IPS DF 4.7 (cell line): ENCODE measurements around the gene ASB4.
"Not testable (repeated sequence)": the region's sequence is repeated elsewhere in the genome, so short reads cannot be mapped to it uniquely, and the experiment has no call there.

ENCODE experiments used
- DNase-seq: peaks from one replicate; pipeline ENCODE4 v3.0.0-alpha.2; 2013; ENCODE audit warnings: low spot score; ENCODE audit errors: extremely low read depth

Gene ASB4, protein sequence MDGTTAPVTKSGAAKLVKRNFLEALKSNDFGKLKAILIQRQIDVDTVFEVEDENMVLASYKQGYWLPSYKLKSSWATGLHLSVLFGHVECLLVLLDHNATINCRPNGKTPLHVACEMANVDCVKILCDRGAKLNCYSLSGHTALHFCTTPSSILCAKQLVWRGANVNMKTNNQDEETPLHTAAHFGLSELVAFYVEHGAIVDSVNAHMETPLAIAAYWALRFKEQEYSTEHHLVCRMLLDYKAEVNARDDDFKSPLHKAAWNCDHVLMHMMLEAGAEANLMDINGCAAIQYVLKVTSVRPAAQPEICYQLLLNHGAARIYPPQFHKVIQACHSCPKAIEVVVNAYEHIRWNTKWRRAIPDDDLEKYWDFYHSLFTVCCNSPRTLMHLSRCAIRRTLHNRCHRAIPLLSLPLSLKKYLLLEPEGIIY

DNA sequence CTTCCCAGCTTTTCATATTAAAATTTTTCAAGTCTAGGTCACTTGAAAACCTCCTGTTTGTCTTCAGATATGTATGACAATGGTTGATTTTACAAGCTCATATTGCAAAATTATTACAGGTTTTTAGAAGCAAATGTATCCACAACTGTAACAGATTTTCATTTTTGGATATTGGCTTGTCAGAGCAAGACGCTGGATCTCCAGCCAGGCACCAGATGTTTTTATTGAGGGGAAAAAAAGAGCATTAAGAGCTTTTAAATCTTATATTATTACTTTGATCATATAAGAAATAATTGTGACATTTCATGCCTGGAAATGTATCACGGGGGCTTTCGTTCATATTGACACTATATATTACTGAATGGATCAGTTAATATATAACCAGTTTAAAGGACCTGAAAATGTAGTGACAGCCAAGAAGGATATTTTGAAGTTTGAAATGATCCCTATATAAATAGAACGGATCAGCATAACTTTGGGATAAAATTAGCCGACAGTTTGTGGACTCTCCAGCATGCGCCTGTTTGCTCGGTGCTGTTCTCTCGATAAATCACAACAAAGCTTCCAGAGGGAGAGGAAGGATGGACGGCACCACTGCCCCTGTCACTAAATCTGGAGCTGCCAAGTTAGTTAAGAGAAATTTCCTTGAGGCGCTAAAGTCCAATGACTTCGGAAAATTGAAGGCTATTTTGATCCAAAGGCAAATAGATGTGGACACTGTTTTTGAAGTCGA is at the start of gene ASB4:
ASB4 (plus strand) TSS at position 553 of the 733 bp plus-strand sequence; CDS start at position 582, 29 bp downstream.
- DNase-seq, result no peak

DNA sequence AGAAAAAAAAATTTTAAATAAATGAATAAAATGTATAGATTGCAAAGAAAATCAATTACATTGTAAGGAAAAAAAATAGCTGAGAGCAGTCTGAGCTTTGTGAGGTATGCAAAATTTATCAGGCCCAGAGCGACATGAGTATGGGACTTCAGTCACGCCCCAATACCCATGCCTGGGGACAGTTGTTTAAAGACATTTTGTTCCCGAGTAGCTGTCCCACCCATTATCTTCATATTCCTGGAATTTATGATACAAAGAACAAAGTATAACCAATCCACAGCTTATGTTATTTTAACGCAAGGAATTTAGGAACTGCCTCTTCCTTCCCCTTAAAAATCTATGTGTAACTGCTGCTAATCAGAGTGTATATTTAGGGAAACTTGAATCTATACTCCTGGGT is 49.3 kb upstream of the ASB4 start:
- no peak for DNase-seq

DNA sequence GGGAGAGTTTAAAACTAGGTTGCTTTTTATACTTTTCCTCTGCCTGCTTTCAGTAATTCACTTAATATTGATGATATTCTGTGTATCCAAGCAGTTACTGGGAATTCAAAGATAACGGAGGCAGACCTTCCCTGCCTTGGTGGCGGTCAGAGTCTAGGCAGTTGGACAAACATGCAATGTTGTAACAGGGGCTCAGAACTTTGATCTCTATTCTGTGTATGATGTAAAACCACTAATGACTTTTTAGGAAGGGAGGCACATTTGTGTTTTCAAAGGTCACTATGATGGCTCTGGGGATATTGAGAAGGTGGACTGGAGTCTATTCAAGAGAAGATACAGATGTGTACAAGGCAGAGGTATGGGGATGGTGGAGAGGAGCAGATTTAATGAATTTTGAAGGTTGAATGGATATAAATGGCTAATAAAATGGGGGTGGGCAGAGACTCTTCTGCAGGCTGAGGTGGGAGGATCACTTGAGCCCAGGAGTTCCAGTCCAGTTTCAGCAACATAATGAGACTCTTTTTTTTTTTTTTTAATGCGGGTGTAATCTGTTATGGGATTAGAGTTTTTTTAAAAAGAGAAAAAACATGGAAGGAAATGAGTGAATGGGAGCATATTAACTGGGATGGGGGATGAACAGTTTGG is 45.2 kb upstream of the ASB4 start:
- no peak for DNase-seq

DNA sequence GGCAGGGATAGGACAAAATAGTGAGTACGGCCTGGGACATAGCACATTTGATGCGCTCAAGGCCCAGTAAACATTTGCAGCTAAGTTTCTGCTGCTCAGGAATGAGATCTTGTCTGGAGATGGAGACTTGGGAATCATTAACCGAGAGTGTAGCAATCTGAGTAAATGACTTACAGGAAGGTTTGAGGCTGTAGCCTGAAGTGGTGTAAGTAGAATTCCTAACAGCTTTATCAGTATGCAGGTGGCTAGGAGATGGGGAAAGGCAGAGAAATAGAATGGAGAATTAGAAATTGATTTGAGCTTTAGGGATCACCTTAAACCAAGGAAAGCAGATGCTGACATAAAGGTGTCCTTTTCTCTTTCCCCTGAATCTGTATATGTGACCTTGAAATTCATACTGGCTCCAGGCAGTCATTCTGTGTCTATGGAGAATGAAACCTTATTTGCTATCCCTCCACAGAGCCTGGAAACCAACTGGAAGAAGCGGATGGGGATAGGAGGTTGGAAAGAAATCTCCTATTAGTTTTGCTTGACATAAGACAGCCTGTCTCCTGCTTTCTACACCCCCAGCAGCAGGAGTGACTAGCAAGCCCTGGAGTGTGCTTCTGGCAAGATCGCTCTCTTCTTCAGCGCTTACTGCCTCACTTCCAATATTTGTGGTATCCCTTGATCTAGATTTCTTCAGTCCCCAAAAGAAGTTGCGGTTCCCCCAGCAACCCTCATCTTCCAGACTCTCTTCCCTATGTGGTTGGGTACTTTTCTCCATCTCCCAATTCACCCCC is 44.5 kb upstream of the ASB4 start:
- no peak for DNase-seq

DNA sequence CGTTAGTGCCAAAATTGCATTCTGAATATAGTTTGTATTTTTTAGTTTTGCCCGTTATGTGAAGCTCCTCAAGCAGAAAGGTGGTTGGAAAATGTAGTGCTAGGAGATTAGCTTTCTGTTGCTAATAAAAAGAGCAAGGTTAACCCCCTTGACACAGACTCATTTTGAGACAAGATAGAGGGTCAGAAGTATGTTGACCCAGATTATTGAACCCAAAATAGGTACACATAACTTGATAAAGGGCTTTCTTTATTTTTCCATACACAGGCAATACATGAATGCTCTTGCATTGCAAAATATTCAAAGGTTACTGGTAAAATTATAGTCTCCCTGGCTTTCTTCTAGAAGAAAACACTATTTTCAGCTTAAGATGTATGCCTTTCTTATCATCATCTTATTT is 40.9 kb upstream of the ASB4 start:
- DNase-seq, result no peak

DNA sequence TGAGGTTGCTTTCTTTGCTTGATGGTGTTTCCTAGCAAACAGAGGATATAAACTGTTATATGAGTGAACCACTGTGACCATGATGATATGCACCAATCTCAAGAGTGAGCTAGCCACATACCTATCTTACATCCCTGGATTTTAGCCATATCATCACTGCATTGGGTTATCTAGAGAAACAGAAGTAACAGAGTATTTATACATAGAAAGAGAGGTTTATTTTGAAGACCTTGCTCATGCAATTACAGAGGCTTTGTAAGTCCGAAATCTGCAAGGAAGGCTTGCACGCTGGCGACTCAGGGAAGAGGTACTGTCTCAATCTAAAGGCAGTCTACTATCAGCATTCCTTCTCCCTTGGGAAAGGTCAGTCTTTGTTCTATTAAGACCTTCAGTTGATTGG is 39.1 kb upstream of the ASB4 start:
- DNase-seq, result no peak

DNA sequence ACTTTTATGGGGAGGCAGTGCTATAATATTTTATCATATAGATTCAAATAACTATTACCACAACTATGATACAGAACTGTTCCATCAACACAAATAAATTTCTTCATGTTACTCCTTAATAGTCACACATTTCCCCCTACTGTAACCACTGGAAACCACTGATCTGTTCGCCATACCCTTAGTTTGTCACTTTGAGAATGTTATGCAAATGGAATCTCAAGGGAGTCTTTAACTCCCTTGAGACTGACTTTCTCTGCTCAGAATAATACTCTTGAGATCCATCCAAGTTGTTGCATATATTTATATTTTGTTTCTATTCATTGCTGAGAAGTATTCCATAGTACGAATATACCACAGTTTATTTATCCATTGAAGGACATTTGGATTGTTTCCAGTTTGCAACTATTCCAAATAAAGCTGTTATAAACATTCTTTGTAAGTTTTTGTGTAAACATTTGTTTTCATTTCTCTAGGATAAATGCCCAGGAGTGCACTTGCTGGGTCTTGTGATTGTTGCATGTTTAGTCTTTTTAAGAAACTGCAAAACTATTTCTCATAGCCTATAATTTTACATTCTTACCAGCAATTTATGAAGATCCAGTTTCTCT is 31.2 kb upstream of the ASB4 start:
- no peak for DNase-seq

DNA sequence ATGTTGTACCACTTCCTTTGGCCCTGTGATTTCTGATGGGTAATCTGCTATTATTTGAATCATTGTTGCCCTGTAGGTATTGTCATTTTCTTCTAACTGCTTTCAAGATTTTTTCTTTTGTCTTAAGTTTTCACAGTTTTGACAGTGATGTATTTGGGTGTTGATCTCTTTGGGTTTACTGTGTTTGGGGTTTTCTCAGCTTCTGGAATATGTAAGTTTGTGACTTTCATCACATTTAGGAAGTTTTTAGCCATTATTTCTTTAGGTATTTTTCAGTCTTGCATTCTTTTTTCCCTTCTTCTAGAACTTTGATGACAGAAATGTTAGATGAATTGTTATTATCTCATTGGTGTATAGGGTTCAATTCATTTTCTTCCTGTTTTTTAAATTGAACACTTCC is 27.8 kb upstream of the ASB4 start:
- DNase-seq, result no peak

DNA sequence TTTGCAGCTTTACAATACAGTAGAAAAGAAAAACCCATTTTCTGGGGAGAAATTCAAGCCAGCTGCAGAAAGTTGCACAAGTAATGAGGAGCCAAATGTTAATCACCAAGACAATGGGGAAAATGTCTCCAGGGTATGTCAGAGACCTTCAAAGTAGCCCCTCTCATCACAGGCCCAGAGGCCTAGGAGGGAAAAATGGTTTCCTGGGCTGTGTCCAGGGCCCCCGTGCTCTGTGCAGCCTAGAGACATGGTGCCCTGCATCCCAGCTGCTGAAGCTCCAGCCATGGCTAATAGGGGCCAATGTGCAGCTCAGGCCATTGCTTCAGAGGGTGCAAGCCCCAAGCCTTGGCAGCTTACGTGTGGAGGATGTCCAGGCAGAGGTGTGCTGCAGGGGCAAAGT is 25.1 kb upstream of the ASB4 start:
- DNase-seq, result not testable (repeated sequence)

DNA sequence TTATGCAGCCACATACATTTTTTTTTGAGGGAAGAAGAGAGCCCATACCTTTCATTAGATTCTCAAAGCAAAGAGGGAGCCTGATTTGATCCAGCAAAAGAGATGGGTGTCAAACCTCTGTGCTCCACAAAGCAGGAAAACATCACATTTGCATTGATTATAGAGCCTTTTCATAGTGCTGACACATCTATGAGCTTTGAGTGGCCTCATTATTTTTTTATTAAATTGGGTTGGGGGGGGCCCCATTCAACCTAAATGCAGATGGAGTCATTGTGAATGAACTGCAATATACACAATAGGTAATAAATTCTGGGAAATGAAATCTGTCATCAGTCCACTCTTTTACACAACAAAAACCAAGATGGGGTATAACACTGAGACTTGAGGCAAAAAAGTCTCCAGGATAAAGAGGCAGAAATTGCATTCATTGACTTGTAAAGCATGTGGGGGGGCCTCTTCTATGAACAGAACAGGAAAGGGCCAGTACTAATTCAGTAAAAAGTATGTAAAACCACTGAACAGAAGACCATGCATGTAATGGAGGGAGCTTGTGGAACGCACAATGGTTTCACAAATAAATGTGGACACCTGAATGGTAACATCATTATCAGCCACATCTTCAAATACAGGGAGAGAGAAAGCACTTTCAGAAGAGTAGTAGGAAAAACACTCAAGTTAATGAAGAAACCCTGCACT is 17.7 kb upstream of the ASB4 start:
- no peak for DNase-seq

DNA sequence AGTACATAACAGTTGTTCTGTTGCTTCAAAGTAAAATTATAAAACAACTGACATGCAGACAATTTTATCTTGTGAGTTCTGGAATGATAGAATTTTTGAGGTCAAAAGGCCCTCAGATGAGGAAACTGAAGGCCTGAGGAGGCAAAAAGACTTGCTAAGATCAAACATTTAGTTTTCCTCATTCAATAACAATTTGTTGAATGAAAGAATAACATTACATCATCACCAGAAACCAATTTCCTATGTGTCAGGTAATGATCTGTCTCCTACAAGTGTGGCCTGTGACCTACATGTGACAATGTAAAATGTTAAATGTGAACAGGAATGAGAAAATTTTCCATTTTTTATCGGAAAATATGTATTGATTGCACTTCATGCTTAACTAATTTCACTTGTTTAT is 16.6 kb upstream of the ASB4 start:
- no peak for DNase-seq

DNA sequence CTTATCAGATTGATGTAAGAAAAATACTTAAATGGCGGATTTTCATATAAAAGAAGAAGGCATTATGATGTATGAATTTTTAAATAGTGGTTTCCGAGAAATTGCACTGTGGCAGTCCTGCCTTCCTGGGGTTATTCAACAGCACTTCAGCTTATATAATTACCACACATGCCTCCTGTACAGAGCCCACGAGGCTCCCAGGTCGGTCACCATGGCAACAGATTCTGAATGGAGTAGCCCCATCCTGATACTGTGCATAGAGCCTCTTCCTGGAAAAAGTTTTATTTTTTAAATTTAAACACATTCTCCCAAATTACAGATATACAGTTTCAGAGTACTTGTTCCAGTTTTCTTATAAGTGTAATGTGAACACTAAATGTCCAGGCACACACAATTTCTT is 15.9 kb upstream of the ASB4 start:
- DNase-seq, result no peak

DNA sequence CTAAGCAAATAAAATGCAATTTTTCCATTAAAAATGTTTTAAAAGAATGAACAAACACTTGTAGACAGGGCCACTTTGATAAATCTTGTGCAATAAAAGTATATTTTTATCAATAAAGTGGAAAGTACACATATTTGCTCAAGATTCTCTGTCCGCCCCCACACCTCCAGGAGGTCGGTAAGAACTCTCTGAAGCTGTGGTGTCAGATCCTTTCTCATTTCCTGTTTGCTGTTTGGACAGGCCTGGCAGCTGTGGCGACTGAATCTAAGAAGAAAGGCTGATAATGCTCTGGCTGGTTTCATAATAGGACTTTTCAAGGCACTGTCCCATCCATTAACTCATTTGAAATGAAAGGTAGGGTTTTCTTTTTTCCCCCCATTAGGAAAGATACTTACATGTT is 15.3 kb upstream of the ASB4 start:
- no peak for DNase-seq

DNA sequence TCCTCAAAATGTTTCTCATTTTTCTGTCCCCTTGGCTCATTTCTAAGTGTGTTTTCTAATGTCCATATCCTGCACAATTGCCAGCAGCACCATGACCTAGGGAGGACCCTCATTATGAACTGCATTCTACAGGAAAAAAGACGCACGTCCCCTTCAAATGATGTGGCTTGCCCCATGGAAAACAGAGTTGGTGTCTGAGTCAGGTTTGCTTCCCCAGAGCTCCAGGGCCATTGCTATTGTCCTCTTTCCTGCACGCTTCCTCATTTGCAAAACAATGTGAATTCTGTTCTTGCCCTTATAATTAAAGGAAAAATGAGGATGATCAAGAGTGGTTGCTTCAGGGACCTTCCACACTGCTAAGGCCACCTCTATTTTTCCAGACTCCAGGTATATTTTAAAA is 14.7 kb upstream of the ASB4 start:
- DNase-seq, result no peak

DNA sequence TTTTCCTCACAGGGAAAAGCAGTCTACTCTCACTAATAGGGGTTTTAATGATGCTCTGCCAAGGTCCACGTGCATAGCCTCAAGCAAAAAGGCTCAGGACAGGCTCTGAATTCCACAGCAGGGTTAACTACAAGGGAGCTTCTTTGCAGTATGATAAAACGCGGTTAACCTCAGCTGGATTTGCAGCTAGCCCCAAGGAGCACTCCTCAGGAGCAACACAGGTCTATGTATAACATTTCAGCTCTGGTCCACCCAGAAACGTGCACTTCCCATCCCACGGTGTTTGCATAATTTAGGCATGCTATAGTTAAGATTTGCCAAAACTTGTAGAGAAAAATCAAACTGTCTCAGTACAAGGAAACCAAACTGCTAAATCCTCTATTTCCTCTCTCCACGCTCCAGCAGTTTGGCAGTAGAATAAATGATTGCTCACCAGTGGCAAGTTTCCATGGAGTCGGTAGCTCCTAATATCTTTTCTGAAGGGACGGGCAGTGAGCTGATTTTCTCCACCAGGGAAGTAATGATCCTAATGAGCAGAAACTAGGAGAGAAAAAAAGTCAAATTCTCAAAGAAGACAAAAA is 13.1 kb upstream of the ASB4 start:
- no peak for DNase-seq

DNA sequence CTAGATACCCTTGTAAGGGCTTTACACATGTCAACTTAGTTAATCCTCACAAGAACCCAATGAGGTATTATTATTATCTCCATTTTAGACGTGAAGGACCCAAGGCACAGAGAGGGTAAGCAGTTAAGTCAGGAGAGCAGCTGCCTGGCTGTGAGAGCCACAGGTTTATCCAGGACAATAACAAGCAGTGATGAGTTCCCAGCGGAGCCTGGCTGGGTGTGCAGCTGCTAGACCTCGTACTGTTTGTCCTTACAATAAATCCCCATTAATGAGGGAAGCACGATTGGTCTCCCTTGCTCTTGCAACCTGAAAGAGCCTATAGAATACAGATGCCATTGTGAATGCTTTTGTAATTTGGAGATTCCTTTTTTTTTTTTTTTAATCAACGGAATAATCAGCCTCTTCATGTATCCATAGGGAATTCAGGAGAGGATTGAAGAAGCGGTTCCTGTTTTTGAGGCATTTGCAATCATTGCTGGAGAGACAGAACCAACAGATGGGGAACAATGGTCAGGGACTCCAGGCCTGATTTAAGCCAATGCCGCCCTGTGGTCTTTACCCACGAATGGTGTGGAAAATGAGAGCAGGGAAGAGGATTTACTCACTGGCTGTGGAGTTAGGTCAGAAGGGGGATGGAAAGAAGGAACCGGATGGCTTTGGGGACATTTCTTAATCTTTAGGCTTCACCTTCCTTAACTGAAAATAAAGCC is 12.3 kb upstream of the ASB4 start:
- DNase-seq, result no peak

DNA sequence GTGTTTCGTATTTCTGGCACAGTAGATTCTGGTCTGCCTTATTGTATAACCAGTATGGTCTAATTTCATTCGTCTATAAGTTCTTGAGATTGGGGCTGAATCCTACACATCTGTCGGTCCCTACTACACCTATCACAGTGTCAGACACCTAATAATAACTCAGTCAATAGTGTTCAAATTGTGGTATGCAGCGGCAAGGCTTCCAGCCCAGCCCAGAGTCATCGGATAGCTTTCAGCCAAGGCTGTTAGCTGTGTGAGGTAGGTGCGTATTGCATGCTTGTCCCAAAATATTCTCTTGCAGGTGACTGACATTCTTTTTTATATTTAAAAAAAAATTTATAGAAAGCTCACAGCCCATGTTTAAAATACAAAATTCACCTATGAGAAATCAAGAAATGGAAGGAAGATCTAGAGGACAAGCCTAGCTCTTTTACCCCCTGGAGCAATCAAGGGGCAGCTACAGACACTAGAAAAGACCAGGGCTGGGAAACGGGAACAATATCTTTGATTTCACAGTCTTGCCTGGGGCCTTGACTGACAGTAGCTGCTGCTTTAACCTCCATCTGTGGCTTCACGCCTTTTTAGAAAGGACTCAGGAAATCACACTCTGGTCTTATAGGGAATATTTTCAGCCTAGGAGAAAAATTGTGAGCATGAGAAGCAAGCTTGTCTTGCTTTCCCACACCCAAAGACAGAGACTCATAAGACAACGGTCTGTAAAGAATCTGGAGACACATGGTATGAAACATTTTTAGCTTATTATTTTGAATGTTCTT is 9.5 kb upstream of the ASB4 start:
- DNase-seq, result no peak

DNA sequence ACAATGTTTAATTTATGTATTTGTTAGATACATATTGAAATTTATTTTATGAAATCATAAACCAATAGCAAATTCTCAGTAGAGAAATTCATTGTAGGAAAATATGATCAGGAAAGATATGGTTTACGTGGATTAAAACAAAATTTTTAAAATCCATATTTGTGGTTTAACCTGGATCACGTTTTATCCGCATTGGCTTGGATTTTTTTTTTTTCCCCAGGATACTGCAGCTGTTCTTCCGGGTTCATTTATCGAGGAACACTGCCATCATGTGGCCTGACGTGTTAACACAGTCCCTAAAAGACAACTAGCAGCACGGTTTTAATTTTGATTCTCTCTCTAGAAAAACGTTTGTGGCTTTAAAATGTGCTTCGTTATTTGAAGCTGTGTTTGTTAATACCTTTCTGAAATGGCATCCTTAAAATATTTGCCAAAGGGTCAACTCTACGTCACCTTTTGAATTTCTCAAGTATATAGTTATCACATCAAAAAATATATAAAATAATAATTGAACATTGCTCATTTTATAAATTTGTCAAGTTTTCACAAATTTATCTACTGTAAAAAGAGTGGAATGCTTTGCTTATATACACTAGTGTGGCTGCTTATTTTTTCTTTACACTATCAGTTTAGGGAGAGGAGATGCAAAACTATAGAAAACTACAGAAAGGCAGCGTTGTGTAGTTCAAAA is 8.7 kb upstream of the ASB4 start:
- DNase-seq, result no peak
